ENCODE measurements around the gene JUP.

Gene JUP

GRCh38 chr17:41762391-41762790 lies 24.1 kb downstream of the JUP start:
- no peak for DNase-seq

- DNase-seq: no peak
Measured at GRCh38 chr17:41760878-41761277, 25.6 kb downstream of the JUP start.

- DNase-seq: no peak
Measured at GRCh38 chr17:41758601-41759000, 27.9 kb downstream of the JUP start.

- DNase-seq: no peak
Measured at GRCh38 chr17:41754066-41754465, 32.4 kb downstream of the JUP start.

GRCh38 chr17:41751288-41751687 lies 35.2 kb downstream of the JUP start:
- no peak for DNase-seq

GRCh38 chr17:41750862-41751261 lies 35.6 kb downstream of the JUP start:
- no peak for DNase-seq

- DNase-seq: no peak
Measured at GRCh38 chr17:41748275-41748674, 38.2 kb downstream of the JUP start.

- DNase-seq: no peak
Measured at GRCh38 chr17:41741709-41742108, 44.8 kb downstream of the JUP start.

- DNase-seq: no peak
Measured at GRCh38 chr17:41740506-41740905, 46.0 kb downstream of the JUP start.

- DNase-seq: no peak
Measured at GRCh38 chr17:41739661-41740352, 46.7 kb downstream of the JUP start.

- DNase-seq: no peak
Measured at GRCh38 chr17:41738801-41739112, 47.8 kb downstream of the JUP start.

GRCh38 chr17:41738077-41738800 lies 48.3 kb downstream of the JUP start:
- DNase-seq: peak; percentile 84

- no peak for DNase-seq
Measured at GRCh38 chr17:41737680-41738023, 48.9 kb downstream of the JUP start.

- no peak for DNase-seq
Measured at GRCh38 chr17:41736983-41737679, 49.4 kb downstream of the JUP start.

GRCh38 chr17:41735744-41736143 lies 50.8 kb downstream of the JUP start:
- DNase-seq: no peak

GRCh38 chr17:41734949-41735313 lies 51.6 kb downstream of the JUP start:
- no peak for DNase-seq

GRCh38 chr17:41734139-41734948 lies 52.2 kb downstream of the JUP start, which contains the start of gene HAP1:
TSS of gene HAP1 (minus strand) at chr17:41734643. CDS start at chr17:41734634, 9 bp downstream.
- DNase-seq: peak; percentile 90

GRCh38 chr17:41733348-41734138 lies 53.0 kb downstream of the JUP start:
- DNase-seq: no peak

- DNase-seq: no peak
Measured at GRCh38 chr17:41731836-41732235, 54.7 kb downstream of the JUP start.

GRCh38 chr17:41730479-41730878 lies 56.0 kb downstream of the JUP start:
- peak; percentile 1 for DNase-seq

GRCh38 chr17:41728056-41728455 lies 58.5 kb downstream of the JUP start:
- no peak for DNase-seq

- no peak for DNase-seq
Measured at GRCh38 chr17:41725134-41725533, 61.4 kb downstream of the JUP start.
